GM23338 (cell line): ENCODE data around the gene STRBP. TPM values are rescaled to one million over a fixed set of nuclear protein-coding genes. Genes with fewer than 3 reads are reported as not detected.

Experiments
- ATAC-seq: fragments of 200-7000 bp; cut with Tn5 transposase; 3 replicates; pipeline ENCODE4 v1.9.1; 2020
- DNase-seq: peaks from one replicate; pipeline ENCODE4 v3.0.0-alpha.2; 2015; ENCODE audit warnings: low spot score
- H2AFZ ChIP-seq: fragments of 200-600 bp; sonication (generic); 2 replicates; pipeline ENCODE4 v1.8.0; 2016; ENCODE audit warnings: antibody characterized with exemption, mild to moderate bottlenecking, moderate library complexity
- H3F3A ChIP-seq: fragments of 200-600 bp; sonication (generic); replicated peaks from 2 replicates; pipeline ENCODE4 v1.8.0; 2017; ENCODE audit warnings: antibody characterized with exemption, mixed run types, low read depth
- H3K27ac ChIP-seq: fragments of 200-600 bp; sonication (generic); 2 replicates; pipeline ENCODE4 v1.6.1; 2016; ENCODE audit warnings: low read depth
- H3K27me3 ChIP-seq: fragments of 200-600 bp; sonication (generic); 2 replicates; pipeline ENCODE4 v1.8.0; 2016; ENCODE audit warnings: mild to moderate bottlenecking, mixed run types, moderate library complexity; ENCODE audit not compliant: insufficient read depth
- H3K36me3 ChIP-seq: fragments of 200-600 bp; sonication (generic); 2 replicates; pipeline ENCODE4 v1.8.0; 2016; ENCODE audit warnings: mild to moderate bottlenecking; ENCODE audit not compliant: insufficient read depth
- H3K4me1 ChIP-seq: fragments of 200-600 bp; sonication (generic); 2 replicates; pipeline ENCODE4 v1.8.0; 2016; ENCODE audit warnings: mild to moderate bottlenecking, moderate library complexity; ENCODE audit not compliant: insufficient read depth
- H3K4me2 ChIP-seq: fragments of 200-600 bp; sonication (generic); 2 replicates; pipeline ENCODE4 v1.7.1; 2017; ENCODE audit warnings: mixed run types
- H3K4me3 ChIP-seq: fragments of 200-600 bp; sonication (generic); 2 replicates; pipeline ENCODE4 v1.6.1; 2016; ENCODE audit warnings: mixed run types
- H3K79me2 ChIP-seq: fragments of 200-600 bp; sonication (generic); replicated peaks from 2 replicates; pipeline ENCODE4 v1.8.0; 2017; ENCODE audit warnings: mild to moderate bottlenecking; ENCODE audit not compliant: insufficient read depth
- H3K9me2 ChIP-seq: fragments of 200-600 bp; sonication (generic); 2 replicates; pipeline ENCODE4 v1.8.0; 2017; ENCODE audit not compliant: insufficient read depth
- H4K20me1 ChIP-seq: fragments of 200-600 bp; sonication (generic); replicated peaks from 2 replicates; pipeline ENCODE4 v1.8.0; 2017; ENCODE audit warnings: mild to moderate bottlenecking; ENCODE audit not compliant: insufficient read depth
- H3K27ac Mint-ChIP-seq: 2 replicates; pipeline ENCODE4 v1.8.0; 2020; ENCODE audit warnings: inconsistent platforms, mild to moderate bottlenecking, moderate library complexity, mixed read lengths
- H3K27me3 Mint-ChIP-seq: 3 replicates; pipeline ENCODE4 v1.8.0; 2022; ENCODE audit warnings: low read depth, mild to moderate bottlenecking, moderate library complexity, mixed read lengths, inconsistent platforms; ENCODE audit not compliant: insufficient read depth, poor library complexity
- H3K36me3 Mint-ChIP-seq: 3 replicates; pipeline ENCODE4 v1.8.0; 2021; ENCODE audit warnings: low read depth, mild to moderate bottlenecking, inconsistent platforms, moderate library complexity, mixed read lengths
- H3K4me1 Mint-ChIP-seq: 3 replicates; pipeline ENCODE4 v1.8.0; 2020; ENCODE audit warnings: mild to moderate bottlenecking, inconsistent platforms, mixed read lengths
- H3K4me3 Mint-ChIP-seq: 3 replicates; pipeline ENCODE4 v1.8.0; 2021; ENCODE audit warnings: moderate library complexity, mild to moderate bottlenecking, inconsistent platforms, mixed read lengths
- H3K9me3 Mint-ChIP-seq: 3 replicates; pipeline ENCODE4 v1.8.0; 2020; ENCODE audit warnings: moderate library complexity, mild to moderate bottlenecking, inconsistent platforms, mixed read lengths
- CREB1 ChIP-seq: fragments of 250-450 bp; sonication (Bioruptor Pico); IDR thresholded peaks from 2 replicates; pipeline ENCODE4 v1.5.0; 2020; ENCODE audit warnings: low read depth, mild to moderate bottlenecking, moderate library complexity
- CTCF ChIP-seq, 2 experiments: fragments of 200-600 bp in 1 of 2; sonication (generic) in 1 of 2; conservative IDR thresholded peaks; 2 replicates each; pipeline versions ENCODE4 v1.5.1 to v1.6.1; 2016 to 2017; ENCODE audit warnings: antibody characterized with exemption in 2 of 2, low read depth in 2 of 2, mild to moderate bottlenecking in 2 of 2, moderate library complexity in 1 of 2
- EZH2 ChIP-seq: fragments of 200-600 bp; sonication (generic); IDR thresholded peaks from one replicate; pipeline ENCODE4 v1.8.0; 2017; ENCODE audit warnings: antibody characterized with exemption, mild to moderate bottlenecking, low read depth; ENCODE audit not compliant: unreplicated experiment
- EZH2phosphoT487 ChIP-seq: fragments of 200-600 bp; sonication (generic); IDR thresholded peaks from one replicate; pipeline ENCODE4 v1.8.1; 2018; ENCODE audit warnings: antibody characterized with exemption; ENCODE audit not compliant: unreplicated experiment
- JUNB ChIP-seq: IDR thresholded peaks from one replicate; pipeline ENCODE4 v1.6.1; 2016; ENCODE audit warnings: antibody characterized with exemption; ENCODE audit not compliant: unreplicated experiment
- NANOG ChIP-seq: IDR thresholded peaks from 2 replicates; pipeline ENCODE4 v1.6.1; 2016; ENCODE audit warnings: antibody characterized with exemption, borderline replicate concordance
- POLR2AphosphoS5 ChIP-seq: IDR thresholded peaks from 2 replicates; pipeline ENCODE4 v1.6.1; 2016; ENCODE audit warnings: antibody characterized with exemption, low read depth
- STAT1 ChIP-seq: IDR thresholded peaks from one replicate; pipeline ENCODE4 v1.6.1; 2016; ENCODE audit warnings: antibody characterized with exemption; ENCODE audit not compliant: unreplicated experiment
- ZNF114 ChIP-seq: fragments of 250-450 bp; sonication (Bioruptor Pico); IDR thresholded peaks from 2 replicates; pipeline ENCODE4 v1.5.0; 2020; ENCODE audit warnings: mild to moderate bottlenecking, moderate library complexity
- ZNF331 ChIP-seq: fragments of 250-450 bp; sonication (Bioruptor Pico); IDR thresholded peaks from 2 replicates; pipeline ENCODE4 v1.5.0; 2020; ENCODE audit warnings: low read depth, mild to moderate bottlenecking, moderate library complexity
- ZNF462 ChIP-seq: fragments of 250-450 bp; sonication (Bioruptor Pico); IDR thresholded peaks from 2 replicates; pipeline ENCODE4 v1.5.0; 2020; ENCODE audit warnings: mild to moderate bottlenecking, moderate library complexity
- polyA plus RNA-seq: library from polyadenylated mRNA; unstranded; fragments of >200 nt; fragmentation: Nextera tagmentation; extraction: Ambion mirVana; gene quantifications from 2 replicates; pipeline ENCODE4 v1.2.1, GENCODE V29; 2016
- total RNA-seq: library from RNA; depleted of rRNA; stranded (reverse); fragments of >200 nt; shearing (Covaris generic); gene quantifications from 2 replicates; pipeline ENCODE4 v1.2.3, GENCODE V29; 2014
- TF ChIP-seq, protein P1 (sequence below): IDR thresholded peaks from 2 replicates; pipeline ENCODE4 v1.6.1; 2016; ENCODE audit warnings: antibody characterized with exemption
- TF ChIP-seq, protein P2 (sequence below): IDR thresholded peaks from one replicate; pipeline ENCODE4 v1.6.1; 2018; ENCODE audit warnings: antibody characterized with exemption; ENCODE audit not compliant: unreplicated experiment

Gene STRBP
- total and polyA plus RNA-seq, 2 experiments from 2014 or later: 80.5 to 116 TPM

DNA sequence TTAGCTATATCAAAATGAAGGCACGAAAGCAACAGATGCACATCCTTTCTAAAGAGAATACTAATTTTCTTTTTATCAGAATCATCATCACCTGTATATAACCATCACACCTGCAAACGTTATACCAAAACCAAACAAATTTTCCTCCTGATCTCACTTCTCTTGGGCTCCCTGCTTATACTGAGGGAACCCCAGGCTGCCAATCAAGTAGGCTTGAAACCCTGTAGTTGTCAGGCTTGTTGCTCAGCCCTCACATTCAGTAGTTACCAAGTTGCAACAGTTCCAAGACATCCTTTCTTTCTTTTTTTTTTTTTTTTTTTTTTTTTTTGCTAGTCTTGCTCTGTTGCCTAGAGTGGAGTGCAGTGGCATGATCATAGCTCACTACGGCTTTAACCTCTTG lies 12.7 kb downstream of the STRBP start:
- Mint-ChIP-seq H3K9me3 (peaks cover 4% of the 10 kb centered on the region; the same call in 1 of the 3 replicates), H3K4me3 (no peak overlapping the region), H3K4me1 (peaks cover 15% of the 10 kb centered on the region), H3K36me3 (0 out of 3 replicates have a peak, but pooled peaks cover 3% of the 10 kb centered on the region), H3K27ac (no peak overlapping the region), H3K27me3 (no peaks in the 10 kb centered on the region)
- H3K79me2 ChIP-seq: peaks cover 100% of the 10 kb centered on the region
- H3K9me2 ChIP-seq: no peaks in the 10 kb centered on the region
- no peaks in the 10 kb centered on the region for H3K36me3 ChIP-seq
- H3K27ac ChIP-seq: no peak overlapping the region
- no peak overlapping the region for H2AFZ ChIP-seq
- no peak for ATAC-seq
- TF ChIP-seq ZNF331 (CRISPR knock-in tag) (no peak), STAT1 (no peak), EZH2phosphoT487 (no peak), JUNB (no peak), CREB1 (CRISPR knock-in tag) (no peak), NANOG (no peak), EZH2 (no peak), POLR2AphosphoS5 (no peak), ZNF462 (CRISPR knock-in tag) (no peak), CTCF (conservative IDR thresholded peaks at IDR 0.05; ENCODE audit: low read depth in 2 of 2) (no peak), ZNF114 (CRISPR knock-in tag) (no peak)
- TF ChIP-seq, protein P1, sequence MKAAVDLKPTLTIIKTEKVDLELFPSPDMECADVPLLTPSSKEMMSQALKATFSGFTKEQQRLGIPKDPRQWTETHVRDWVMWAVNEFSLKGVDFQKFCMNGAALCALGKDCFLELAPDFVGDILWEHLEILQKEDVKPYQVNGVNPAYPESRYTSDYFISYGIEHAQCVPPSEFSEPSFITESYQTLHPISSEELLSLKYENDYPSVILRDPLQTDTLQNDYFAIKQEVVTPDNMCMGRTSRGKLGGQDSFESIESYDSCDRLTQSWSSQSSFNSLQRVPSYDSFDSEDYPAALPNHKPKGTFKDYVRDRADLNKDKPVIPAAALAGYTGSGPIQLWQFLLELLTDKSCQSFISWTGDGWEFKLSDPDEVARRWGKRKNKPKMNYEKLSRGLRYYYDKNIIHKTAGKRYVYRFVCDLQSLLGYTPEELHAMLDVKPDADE: no peak
- TF ChIP-seq, protein P2, sequence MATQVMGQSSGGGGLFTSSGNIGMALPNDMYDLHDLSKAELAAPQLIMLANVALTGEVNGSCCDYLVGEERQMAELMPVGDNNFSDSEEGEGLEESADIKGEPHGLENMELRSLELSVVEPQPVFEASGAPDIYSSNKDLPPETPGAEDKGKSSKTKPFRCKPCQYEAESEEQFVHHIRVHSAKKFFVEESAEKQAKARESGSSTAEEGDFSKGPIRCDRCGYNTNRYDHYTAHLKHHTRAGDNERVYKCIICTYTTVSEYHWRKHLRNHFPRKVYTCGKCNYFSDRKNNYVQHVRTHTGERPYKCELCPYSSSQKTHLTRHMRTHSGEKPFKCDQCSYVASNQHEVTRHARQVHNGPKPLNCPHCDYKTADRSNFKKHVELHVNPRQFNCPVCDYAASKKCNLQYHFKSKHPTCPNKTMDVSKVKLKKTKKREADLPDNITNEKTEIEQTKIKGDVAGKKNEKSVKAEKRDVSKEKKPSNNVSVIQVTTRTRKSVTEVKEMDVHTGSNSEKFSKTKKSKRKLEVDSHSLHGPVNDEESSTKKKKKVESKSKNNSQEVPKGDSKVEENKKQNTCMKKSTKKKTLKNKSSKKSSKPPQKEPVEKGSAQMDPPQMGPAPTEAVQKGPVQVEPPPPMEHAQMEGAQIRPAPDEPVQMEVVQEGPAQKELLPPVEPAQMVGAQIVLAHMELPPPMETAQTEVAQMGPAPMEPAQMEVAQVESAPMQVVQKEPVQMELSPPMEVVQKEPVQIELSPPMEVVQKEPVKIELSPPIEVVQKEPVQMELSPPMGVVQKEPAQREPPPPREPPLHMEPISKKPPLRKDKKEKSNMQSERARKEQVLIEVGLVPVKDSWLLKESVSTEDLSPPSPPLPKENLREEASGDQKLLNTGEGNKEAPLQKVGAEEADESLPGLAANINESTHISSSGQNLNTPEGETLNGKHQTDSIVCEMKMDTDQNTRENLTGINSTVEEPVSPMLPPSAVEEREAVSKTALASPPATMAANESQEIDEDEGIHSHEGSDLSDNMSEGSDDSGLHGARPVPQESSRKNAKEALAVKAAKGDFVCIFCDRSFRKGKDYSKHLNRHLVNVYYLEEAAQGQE: no peak
- H3F3A ChIP-seq: no peaks in the 10 kb centered on the region
- no peak overlapping the region for H3K4me2 ChIP-seq
- no peak overlapping the region for H3K4me3 ChIP-seq
- peaks cover 55% of the 10 kb centered on the region for H4K20me1 ChIP-seq
- H3K27me3 ChIP-seq: no peaks in the 10 kb centered on the region
- peaks cover 22% of the 10 kb centered on the region for H3K4me1 ChIP-seq
- DNase-seq: no peak
